OCI-LY7 (cell line): ENCODE measurements around the gene WSB2.
"Not testable (repeated sequence)": the region's sequence is repeated elsewhere in the genome, so short reads cannot be mapped to it uniquely, and the experiment has no call there.

Source experiments
- EZH2phosphoT487 ChIP-seq: fragments of 200-600 bp; sonication (generic); IDR thresholded peaks from 2 replicates; pipeline ENCODE4 v1.6.1; 2018; ENCODE audit warnings: low read depth, borderline replicate concordance, mild to moderate bottlenecking, mixed run types, antibody characterized with exemption, low read length, moderate library complexity, mixed read lengths
- TF ChIP-seq, protein P1 (sequence below): fragments of 200-600 bp; sonication (generic); conservative IDR thresholded peaks from 2 replicates; pipeline ENCODE4 v1.5.1; 2014; ENCODE audit warnings: mild to moderate bottlenecking, antibody characterized with exemption, low read length, moderate library complexity, mixed read lengths

GRCh38 chr12:118022097-118022727 lies 38.8 kb downstream of the WSB2 start:
- TF ChIP-seq, protein P1, sequence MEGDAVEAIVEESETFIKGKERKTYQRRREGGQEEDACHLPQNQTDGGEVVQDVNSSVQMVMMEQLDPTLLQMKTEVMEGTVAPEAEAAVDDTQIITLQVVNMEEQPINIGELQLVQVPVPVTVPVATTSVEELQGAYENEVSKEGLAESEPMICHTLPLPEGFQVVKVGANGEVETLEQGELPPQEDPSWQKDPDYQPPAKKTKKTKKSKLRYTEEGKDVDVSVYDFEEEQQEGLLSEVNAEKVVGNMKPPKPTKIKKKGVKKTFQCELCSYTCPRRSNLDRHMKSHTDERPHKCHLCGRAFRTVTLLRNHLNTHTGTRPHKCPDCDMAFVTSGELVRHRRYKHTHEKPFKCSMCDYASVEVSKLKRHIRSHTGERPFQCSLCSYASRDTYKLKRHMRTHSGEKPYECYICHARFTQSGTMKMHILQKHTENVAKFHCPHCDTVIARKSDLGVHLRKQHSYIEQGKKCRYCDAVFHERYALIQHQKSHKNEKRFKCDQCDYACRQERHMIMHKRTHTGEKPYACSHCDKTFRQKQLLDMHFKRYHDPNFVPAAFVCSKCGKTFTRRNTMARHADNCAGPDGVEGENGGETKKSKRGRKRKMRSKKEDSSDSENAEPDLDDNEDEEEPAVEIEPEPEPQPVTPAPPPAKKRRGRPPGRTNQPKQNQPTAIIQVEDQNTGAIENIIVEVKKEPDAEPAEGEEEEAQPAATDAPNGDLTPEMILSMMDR: not testable (repeated sequence)
- TF ChIP-seq EZH2phosphoT487: not testable (repeated sequence)
